ENCODE data around the gene NACC2.

DNA sequence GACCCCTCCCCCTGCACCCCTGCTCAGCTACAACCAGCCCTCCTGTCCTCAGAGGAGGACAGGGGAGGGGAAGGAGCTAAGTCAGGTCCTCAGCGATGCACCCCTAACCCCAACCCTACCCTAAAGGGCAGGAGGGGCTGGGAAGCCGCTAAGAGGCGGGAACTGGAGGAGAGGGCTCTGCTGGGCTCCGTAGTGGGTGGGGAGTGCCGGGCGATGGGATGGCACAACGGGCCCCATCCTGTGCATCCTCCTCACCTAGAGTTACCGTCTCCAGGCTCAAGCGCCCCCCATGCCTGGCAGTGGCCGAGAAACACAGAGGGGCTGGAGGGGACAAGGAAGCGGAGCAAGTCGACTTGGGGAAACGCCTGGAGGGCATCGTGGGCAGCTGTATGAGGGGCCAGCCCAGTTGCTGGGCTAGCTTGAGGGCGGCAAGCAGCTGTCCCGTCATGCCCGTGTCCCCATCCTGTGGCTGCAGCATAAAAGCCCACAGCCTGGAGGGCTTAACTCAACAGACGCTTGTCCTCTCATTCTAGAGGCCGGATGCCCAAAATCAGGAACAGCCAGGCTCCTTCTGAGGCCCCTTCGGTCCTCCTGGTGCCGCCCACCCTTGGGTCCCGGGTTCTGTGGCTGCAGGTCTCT, 110.9 kb downstream of the NACC2 start:
- TF ChIP-seq, protein P1, sequence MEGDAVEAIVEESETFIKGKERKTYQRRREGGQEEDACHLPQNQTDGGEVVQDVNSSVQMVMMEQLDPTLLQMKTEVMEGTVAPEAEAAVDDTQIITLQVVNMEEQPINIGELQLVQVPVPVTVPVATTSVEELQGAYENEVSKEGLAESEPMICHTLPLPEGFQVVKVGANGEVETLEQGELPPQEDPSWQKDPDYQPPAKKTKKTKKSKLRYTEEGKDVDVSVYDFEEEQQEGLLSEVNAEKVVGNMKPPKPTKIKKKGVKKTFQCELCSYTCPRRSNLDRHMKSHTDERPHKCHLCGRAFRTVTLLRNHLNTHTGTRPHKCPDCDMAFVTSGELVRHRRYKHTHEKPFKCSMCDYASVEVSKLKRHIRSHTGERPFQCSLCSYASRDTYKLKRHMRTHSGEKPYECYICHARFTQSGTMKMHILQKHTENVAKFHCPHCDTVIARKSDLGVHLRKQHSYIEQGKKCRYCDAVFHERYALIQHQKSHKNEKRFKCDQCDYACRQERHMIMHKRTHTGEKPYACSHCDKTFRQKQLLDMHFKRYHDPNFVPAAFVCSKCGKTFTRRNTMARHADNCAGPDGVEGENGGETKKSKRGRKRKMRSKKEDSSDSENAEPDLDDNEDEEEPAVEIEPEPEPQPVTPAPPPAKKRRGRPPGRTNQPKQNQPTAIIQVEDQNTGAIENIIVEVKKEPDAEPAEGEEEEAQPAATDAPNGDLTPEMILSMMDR (conservative IDR thresholded peaks at IDR 0.05; ENCODE audit: low read depth in 2 of 2) = no peak
- TF ChIP-seq POLR2AphosphoS5 (IDR thresholded peaks at IDR 0.05; ENCODE audit: low read depth) (no peak), EZH2phosphoT487 (IDR thresholded peaks at IDR 0.05; ENCODE audit: unreplicated experiment) (no peak), EZH2 (IDR thresholded peaks at IDR 0.05; ENCODE audit: low read depth, unreplicated experiment) (no peak)
- TF ChIP-seq, protein P2, sequence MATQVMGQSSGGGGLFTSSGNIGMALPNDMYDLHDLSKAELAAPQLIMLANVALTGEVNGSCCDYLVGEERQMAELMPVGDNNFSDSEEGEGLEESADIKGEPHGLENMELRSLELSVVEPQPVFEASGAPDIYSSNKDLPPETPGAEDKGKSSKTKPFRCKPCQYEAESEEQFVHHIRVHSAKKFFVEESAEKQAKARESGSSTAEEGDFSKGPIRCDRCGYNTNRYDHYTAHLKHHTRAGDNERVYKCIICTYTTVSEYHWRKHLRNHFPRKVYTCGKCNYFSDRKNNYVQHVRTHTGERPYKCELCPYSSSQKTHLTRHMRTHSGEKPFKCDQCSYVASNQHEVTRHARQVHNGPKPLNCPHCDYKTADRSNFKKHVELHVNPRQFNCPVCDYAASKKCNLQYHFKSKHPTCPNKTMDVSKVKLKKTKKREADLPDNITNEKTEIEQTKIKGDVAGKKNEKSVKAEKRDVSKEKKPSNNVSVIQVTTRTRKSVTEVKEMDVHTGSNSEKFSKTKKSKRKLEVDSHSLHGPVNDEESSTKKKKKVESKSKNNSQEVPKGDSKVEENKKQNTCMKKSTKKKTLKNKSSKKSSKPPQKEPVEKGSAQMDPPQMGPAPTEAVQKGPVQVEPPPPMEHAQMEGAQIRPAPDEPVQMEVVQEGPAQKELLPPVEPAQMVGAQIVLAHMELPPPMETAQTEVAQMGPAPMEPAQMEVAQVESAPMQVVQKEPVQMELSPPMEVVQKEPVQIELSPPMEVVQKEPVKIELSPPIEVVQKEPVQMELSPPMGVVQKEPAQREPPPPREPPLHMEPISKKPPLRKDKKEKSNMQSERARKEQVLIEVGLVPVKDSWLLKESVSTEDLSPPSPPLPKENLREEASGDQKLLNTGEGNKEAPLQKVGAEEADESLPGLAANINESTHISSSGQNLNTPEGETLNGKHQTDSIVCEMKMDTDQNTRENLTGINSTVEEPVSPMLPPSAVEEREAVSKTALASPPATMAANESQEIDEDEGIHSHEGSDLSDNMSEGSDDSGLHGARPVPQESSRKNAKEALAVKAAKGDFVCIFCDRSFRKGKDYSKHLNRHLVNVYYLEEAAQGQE (IDR thresholded peaks at IDR 0.05; ENCODE audit: unreplicated experiment) = no peak
